ENCODE results near the gene BAX. TPM values are rescaled to one million over a fixed set of nuclear protein-coding genes. Genes with fewer than 3 reads are reported as not detected.

Gene BAX
- total RNA-seq, 1 donor from 2014 or later: 20.4 TPM

GRCh38 chr19:48977061-48977460, 22.4 kb downstream of the BAX start:
- no peaks in the 10 kb centered on the region for H3K9me3 ChIP-seq (ENCODE audit: control insufficient read depth in 3 of 3, low read length in 3 of 3)
- H3K4me3 ChIP-seq (ENCODE audit: low read length in 3 of 3): no peak overlapping the region
- peaks cover 32 to 42% (median 35%) of the 10 kb centered on the region in 3 donors for H3K36me3 ChIP-seq (ENCODE audit: control insufficient read depth in 3 of 3, insufficient read depth in 3 of 3, low read length in 3 of 3)
- H3K4me1 ChIP-seq (ENCODE audit: control insufficient read depth in 3 of 3, insufficient read depth in 3 of 3, low read length in 3 of 3): peaks cover 9 to 26% (median 17%) of the 10 kb centered on the region in 3 donors
- peak overlapping the region; percentile 94 for H3K27ac ChIP-seq (ENCODE audit: low read depth, low read length)
- H3K9ac ChIP-seq (ENCODE audit: low read depth in 1 of 3, low read length in 3 of 3): no peak overlapping the region
- H3K27me3 ChIP-seq (ENCODE audit: control insufficient read depth in 3 of 3, insufficient read depth in 3 of 3, low read length in 3 of 3): no peaks in the 10 kb centered on the region

GRCh38 chr19:48982280-48982679, 27.6 kb downstream of the BAX start:
- Histone ChIP-seq H3K27me3 (ENCODE audit: control insufficient read depth in 3 of 3, insufficient read depth in 3 of 3, low read length in 3 of 3) (no peaks in the 10 kb centered on the region), H3K4me3 (ENCODE audit: low read length in 3 of 3) (no peak overlapping the region), H3K9me3 (ENCODE audit: control insufficient read depth in 3 of 3, low read length in 3 of 3) (no peaks in the 10 kb centered on the region), H3K4me1 (ENCODE audit: control insufficient read depth in 3 of 3, insufficient read depth in 3 of 3, low read length in 3 of 3) (peaks cover 20 to 47% (median 39%) of the 10 kb centered on the region in 3 donors), H3K27ac (ENCODE audit: low read depth, low read length) (peak overlapping the region; percentile 67), H3K9ac (ENCODE audit: low read depth in 1 of 3, low read length in 3 of 3) (no peak overlapping the region), H3K36me3 (ENCODE audit: control insufficient read depth in 3 of 3, insufficient read depth in 3 of 3, low read length in 3 of 3) (peaks cover 45 to 55% (median 47%) of the 10 kb centered on the region in 3 donors)

- Histone ChIP-seq H3K27me3 (ENCODE audit: control insufficient read depth in 3 of 3, insufficient read depth in 3 of 3, low read length in 3 of 3) (no peaks in the 10 kb centered on the region), H3K27ac (ENCODE audit: low read depth, low read length) (peak overlapping the region; percentile 98), H3K4me3 (ENCODE audit: low read length in 3 of 3) (no peak overlapping the region), H3K9me3 (ENCODE audit: control insufficient read depth in 3 of 3, low read length in 3 of 3) (no peaks in the 10 kb centered on the region), H3K9ac (ENCODE audit: low read depth in 1 of 3, low read length in 3 of 3) (peak overlapping the region in 1 of 3 donors; percentile 50), H3K36me3 (ENCODE audit: control insufficient read depth in 3 of 3, insufficient read depth in 3 of 3, low read length in 3 of 3) (peaks cover 45 to 60% (median 52%) of the 10 kb centered on the region in 3 donors), H3K4me1 (ENCODE audit: control insufficient read depth in 3 of 3, insufficient read depth in 3 of 3, low read length in 3 of 3) (peaks cover 36 to 67% (median 55%) of the 10 kb centered on the region in 3 donors)
Measured at GRCh38 chr19:48985711-48986110, 31.0 kb downstream of the BAX start.

- H3K4me1 ChIP-seq (ENCODE audit: control insufficient read depth in 3 of 3, insufficient read depth in 3 of 3, low read length in 3 of 3): peaks cover 41 to 72% (median 60%) of the 10 kb centered on the region in 3 donors
- peaks cover 49 to 60% (median 55%) of the 10 kb centered on the region in 3 donors for H3K36me3 ChIP-seq (ENCODE audit: control insufficient read depth in 3 of 3, insufficient read depth in 3 of 3, low read length in 3 of 3)
- H3K9me3 ChIP-seq (ENCODE audit: control insufficient read depth in 3 of 3, low read length in 3 of 3): no peaks in the 10 kb centered on the region
- no peak overlapping the region for H3K4me3 ChIP-seq (ENCODE audit: low read length in 3 of 3)
- no peaks in the 10 kb centered on the region for H3K27me3 ChIP-seq (ENCODE audit: control insufficient read depth in 3 of 3, insufficient read depth in 3 of 3, low read length in 3 of 3)
- H3K9ac ChIP-seq (ENCODE audit: low read depth in 1 of 3, low read length in 3 of 3): peak overlapping the region in 1 of 3 donors; percentile 50
- H3K27ac ChIP-seq (ENCODE audit: low read depth, low read length): peak overlapping the region; percentile 98
Measured at GRCh38 chr19:48986211-48986610, 31.5 kb downstream of the BAX start.

- Histone ChIP-seq H3K4me3 (ENCODE audit: low read length in 3 of 3) (peak overlapping the region in 1 of 3 donors; percentile 29), H3K9ac (ENCODE audit: low read depth in 1 of 3, low read length in 3 of 3) (peak overlapping the region in 1 of 3 donors; percentile 45), H3K27me3 (ENCODE audit: control insufficient read depth in 3 of 3, insufficient read depth in 3 of 3, low read length in 3 of 3) (no peaks in the 10 kb centered on the region), H3K4me1 (ENCODE audit: control insufficient read depth in 3 of 3, insufficient read depth in 3 of 3, low read length in 3 of 3) (peaks cover 52 to 72% (median 66%) of the 10 kb centered on the region in 3 donors), H3K9me3 (ENCODE audit: control insufficient read depth in 3 of 3, low read length in 3 of 3) (no peaks in the 10 kb centered on the region), H3K36me3 (ENCODE audit: control insufficient read depth in 3 of 3, insufficient read depth in 3 of 3, low read length in 3 of 3) (peaks cover 49 to 51% (median 50%) of the 10 kb centered on the region in 3 donors), H3K27ac (ENCODE audit: low read depth, low read length) (peak overlapping the region; percentile 98)
Measured at GRCh38 chr19:48987323-48987722, 32.6 kb downstream of the BAX start.

DNA sequence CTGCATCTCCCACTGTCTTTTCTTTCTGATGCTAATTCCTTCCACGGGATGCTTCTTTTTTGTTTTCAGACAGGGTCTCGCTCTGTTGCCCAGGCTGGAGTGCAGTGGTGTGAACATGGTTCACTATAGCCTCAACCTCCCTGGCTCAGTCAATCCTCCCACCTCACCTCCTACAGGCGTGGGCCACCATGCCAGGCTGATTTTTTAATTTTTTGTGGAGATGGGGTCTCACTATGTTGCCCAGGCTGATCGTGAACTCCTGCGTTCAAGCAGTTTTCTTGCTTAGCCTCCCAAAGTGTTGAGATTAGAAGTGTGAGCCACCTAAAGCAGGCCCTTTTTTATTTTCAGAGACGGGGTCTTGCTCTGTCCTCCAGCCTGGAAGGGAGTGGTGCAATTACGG, 33.6 kb downstream of the BAX start:
- peaks cover 52 to 74% (median 65%) of the 10 kb centered on the region in 3 donors for H3K4me1 ChIP-seq (ENCODE audit: control insufficient read depth in 3 of 3, insufficient read depth in 3 of 3, low read length in 3 of 3)
- no peaks in the 10 kb centered on the region for H3K9me3 ChIP-seq (ENCODE audit: control insufficient read depth in 3 of 3, low read length in 3 of 3)
- peak overlapping the region; percentile 98 for H3K27ac ChIP-seq (ENCODE audit: low read depth, low read length)
- H3K4me3 ChIP-seq (ENCODE audit: low read length in 3 of 3): no peak overlapping the region
- H3K36me3 ChIP-seq (ENCODE audit: control insufficient read depth in 3 of 3, insufficient read depth in 3 of 3, low read length in 3 of 3): peaks cover 40 to 49% (median 46%) of the 10 kb centered on the region in 3 donors
- peak overlapping the region in 1 of 3 donors; percentile 87 for H3K9ac ChIP-seq (ENCODE audit: low read depth in 1 of 3, low read length in 3 of 3)
- no peaks in the 10 kb centered on the region for H3K27me3 ChIP-seq (ENCODE audit: control insufficient read depth in 3 of 3, insufficient read depth in 3 of 3, low read length in 3 of 3)

DNA sequence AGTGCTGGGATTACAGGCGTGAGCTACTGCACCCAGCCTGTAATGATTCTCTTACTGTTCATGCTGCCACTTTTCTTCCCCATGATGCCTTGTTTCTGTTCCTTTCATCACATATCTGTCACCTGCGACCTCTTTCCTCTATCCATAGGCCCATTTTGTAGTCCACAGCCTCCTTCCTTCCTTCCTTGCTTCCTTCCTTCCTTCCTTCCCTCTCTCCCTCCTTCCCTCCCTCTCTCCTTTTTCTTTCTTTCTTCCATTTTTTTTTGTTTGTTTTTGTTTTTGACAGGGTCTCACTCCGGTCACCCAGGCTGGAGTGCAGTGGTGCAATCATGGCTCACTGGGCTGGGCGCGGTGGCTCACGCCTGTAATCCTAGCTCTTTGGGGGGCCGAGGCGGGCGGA, 34.2 kb downstream of the BAX start:
- H3K9ac ChIP-seq (ENCODE audit: low read depth in 1 of 3, low read length in 3 of 3): peak overlapping the region in 1 of 3 donors; percentile 87
- H3K4me1 ChIP-seq (ENCODE audit: control insufficient read depth in 3 of 3, insufficient read depth in 3 of 3, low read length in 3 of 3): peaks cover 52 to 74% (median 66%) of the 10 kb centered on the region in 3 donors
- H3K27me3 ChIP-seq (ENCODE audit: control insufficient read depth in 3 of 3, insufficient read depth in 3 of 3, low read length in 3 of 3): no peaks in the 10 kb centered on the region
- peaks cover 35 to 49% (median 41%) of the 10 kb centered on the region in 3 donors for H3K36me3 ChIP-seq (ENCODE audit: control insufficient read depth in 3 of 3, insufficient read depth in 3 of 3, low read length in 3 of 3)
- peak overlapping the region; percentile 98 for H3K27ac ChIP-seq (ENCODE audit: low read depth, low read length)
- H3K9me3 ChIP-seq (ENCODE audit: control insufficient read depth in 3 of 3, low read length in 3 of 3): no peaks in the 10 kb centered on the region
- no peak overlapping the region for H3K4me3 ChIP-seq (ENCODE audit: low read length in 3 of 3)

DNA sequence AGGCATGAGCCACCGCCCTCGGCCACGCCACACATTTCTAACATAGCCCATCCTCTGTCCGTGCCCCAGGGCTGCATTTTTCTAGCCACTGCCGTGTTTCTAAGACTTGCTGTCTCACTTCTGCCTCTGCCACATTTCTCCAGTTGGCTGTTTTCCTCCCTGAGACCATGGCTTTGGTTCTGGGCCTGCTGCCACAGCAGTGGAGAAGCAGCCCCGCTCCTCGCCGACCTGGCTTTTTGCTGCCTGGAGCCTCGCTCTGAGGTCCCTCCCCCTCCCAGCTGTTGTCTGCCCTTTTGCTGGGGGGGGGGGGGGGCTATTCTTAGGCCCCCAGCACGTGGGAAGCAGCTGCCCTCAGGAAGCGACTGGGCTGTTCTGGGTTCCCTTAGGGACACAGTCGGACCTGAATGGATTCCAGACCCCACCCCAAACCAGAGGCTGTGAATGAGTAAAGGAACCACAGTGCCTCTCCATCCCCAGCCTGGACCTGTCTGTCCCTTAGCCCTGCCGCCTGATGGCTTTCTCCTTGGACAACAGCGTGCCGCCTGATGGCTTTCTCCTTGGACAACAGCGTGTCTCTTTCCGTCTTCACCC, 35.1 kb downstream of the BAX start:
- Histone ChIP-seq H3K4me3 (ENCODE audit: low read length in 3 of 3) (peak overlapping the region; percentile 66 to 99 (median 98)), H3K4me1 (ENCODE audit: control insufficient read depth in 3 of 3, insufficient read depth in 3 of 3, low read length in 3 of 3) (peaks cover 60 to 81% (median 75%) of the 10 kb centered on the region in 3 donors), H3K27me3 (ENCODE audit: control insufficient read depth in 3 of 3, insufficient read depth in 3 of 3, low read length in 3 of 3) (no peaks in the 10 kb centered on the region), H3K36me3 (ENCODE audit: control insufficient read depth in 3 of 3, insufficient read depth in 3 of 3, low read length in 3 of 3) (peaks cover 31 to 47% (median 37%) of the 10 kb centered on the region in 3 donors), H3K27ac (ENCODE audit: low read depth, low read length) (peak overlapping the region; percentile 98), H3K9ac (ENCODE audit: low read depth in 1 of 3, low read length in 3 of 3) (peak overlapping the region; percentile 99 to 100 (median 100)), H3K9me3 (ENCODE audit: control insufficient read depth in 3 of 3, low read length in 3 of 3) (no peaks in the 10 kb centered on the region)

DNA sequence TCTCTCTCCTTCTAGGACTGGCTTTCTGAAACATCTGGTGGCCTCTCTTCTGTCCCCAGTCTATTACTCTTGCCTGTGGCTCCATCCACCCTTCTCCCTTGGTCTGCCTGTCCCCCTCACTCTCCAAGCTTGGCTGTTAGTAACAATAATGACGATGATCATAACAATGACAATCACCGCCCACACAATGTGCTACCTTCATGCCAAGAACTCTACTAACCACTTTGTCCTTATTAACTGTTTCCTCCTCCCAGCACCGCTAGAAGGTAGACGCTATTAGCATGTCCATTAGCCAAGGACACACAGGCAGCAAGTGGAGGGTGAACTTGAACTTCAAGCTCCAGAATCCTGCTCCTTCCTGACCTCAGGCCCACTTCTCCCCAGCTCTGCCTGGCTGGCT, 35.7 kb downstream of the BAX start:
- peak overlapping the region; percentile 99 to 100 (median 100) for H3K9ac ChIP-seq (ENCODE audit: low read depth in 1 of 3, low read length in 3 of 3)
- peaks cover 25 to 41% (median 31%) of the 10 kb centered on the region in 3 donors for H3K36me3 ChIP-seq (ENCODE audit: control insufficient read depth in 3 of 3, insufficient read depth in 3 of 3, low read length in 3 of 3)
- peaks cover 64 to 81% (median 75%) of the 10 kb centered on the region in 3 donors for H3K4me1 ChIP-seq (ENCODE audit: control insufficient read depth in 3 of 3, insufficient read depth in 3 of 3, low read length in 3 of 3)
- H3K9me3 ChIP-seq (ENCODE audit: control insufficient read depth in 3 of 3, low read length in 3 of 3): no peaks in the 10 kb centered on the region
- H3K27me3 ChIP-seq (ENCODE audit: control insufficient read depth in 3 of 3, insufficient read depth in 3 of 3, low read length in 3 of 3): no peaks in the 10 kb centered on the region
- peak overlapping the region; percentile 66 to 99 (median 98) for H3K4me3 ChIP-seq (ENCODE audit: low read length in 3 of 3)
- peak overlapping the region; percentile 98 for H3K27ac ChIP-seq (ENCODE audit: low read depth, low read length)

DNA sequence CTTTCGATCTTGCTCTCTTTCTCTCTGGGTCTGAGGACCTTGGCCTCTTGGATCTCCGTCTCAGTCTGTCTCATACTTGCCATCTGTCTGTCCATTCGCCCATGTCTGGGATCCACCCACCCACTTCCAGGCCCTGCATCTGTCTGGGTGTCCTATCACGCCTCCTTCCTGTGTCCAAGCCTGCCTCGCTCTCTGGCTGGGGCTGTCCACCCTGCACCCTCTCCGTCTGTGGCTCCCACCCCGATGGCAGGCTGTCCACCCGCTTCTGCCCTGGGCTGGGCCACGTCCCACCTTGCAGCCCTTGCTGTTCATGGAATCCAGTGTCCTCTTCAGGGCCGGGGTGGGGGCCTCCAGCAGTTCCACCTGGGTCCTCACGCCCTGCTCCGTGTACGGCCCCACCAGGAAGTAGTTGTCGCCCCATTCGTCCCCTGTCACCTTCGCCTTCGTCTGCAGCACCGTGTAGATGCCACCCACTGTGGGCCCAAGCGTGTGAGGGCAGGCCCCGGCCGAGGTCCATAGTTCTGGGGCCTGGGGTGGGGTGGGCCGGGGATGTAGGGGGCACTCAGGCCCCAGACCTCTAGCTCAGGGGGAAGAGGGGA, 36.4 kb downstream of the BAX start:
- Histone ChIP-seq H3K36me3 (ENCODE audit: control insufficient read depth in 3 of 3, insufficient read depth in 3 of 3, low read length in 3 of 3) (peaks cover 18 to 34% (median 24%) of the 10 kb centered on the region in 3 donors), H3K4me1 (ENCODE audit: control insufficient read depth in 3 of 3, insufficient read depth in 3 of 3, low read length in 3 of 3) (peaks cover 61 to 74% (median 67%) of the 10 kb centered on the region in 3 donors), H3K4me3 (ENCODE audit: low read length in 3 of 3) (peak overlapping the region; percentile 63 to 99 (median 98)), H3K9ac (ENCODE audit: low read depth in 1 of 3, low read length in 3 of 3) (peak overlapping the region; percentile 99 to 100 (median 100)), H3K27me3 (ENCODE audit: control insufficient read depth in 3 of 3, insufficient read depth in 3 of 3, low read length in 3 of 3) (no peaks in the 10 kb centered on the region), H3K9me3 (ENCODE audit: control insufficient read depth in 3 of 3, low read length in 3 of 3) (no peaks in the 10 kb centered on the region), H3K27ac (ENCODE audit: low read depth, low read length) (peak overlapping the region; percentile 98)
